Measurements from ENCODE around the gene CABP2. TPM values are rescaled to one million over a fixed set of nuclear protein-coding genes. Genes with fewer than 3 reads are reported as not detected.

CABP2 gene
- total and polyA plus RNA-seq, 10 of the 15 experiments (the other 5 are each of a cell fraction or from before 2014, with no cell fraction given), result not detected

DNA sequence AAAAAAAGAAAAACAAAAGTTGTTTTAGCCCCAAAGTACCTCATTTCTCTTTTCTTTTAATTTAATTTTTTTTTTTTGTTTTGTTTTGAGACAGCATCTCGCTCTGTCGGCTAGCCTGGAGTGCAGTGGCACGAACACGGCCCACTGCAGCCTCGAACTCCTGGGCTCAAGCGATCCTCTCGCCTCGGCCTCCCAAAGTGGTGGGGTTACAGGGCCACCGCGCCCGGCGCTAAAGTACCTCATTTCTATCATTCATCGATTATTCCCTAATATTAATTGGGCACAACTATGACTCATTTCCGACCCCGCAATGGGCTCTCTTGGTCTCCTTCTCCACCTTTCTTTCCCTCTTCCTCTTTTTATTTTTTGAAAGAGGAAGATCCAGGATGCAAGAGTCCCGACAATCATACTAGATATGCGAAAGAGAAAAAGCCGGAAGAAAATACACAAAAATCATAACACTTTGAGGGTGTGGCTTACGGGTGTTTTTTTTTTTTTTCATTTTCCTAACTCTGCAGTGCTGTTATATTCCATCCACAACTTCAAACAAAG, 40.9 kb downstream of the CABP2 start:
- FAIRE-seq (no peak), ATAC-seq (no peak), DNase-seq (ENCODE audit: low read depth, low spot score) (no peak)
- CTCF ChIA-PET, result interaction anchor here (0.6 to 6.7 kb wide), 8 partner anchors 13 to 1170 kb away, joined by 3 to 37 read pairs (median 4); partner anchors contain the start of genes PPP1CA, PTPRCAP, TBC1D10C and TMEM134
- Histone ChIP-seq H2AFZ (ENCODE audit: control insufficient read depth, low read depth, low read length) (peak overlapping the region; percentile 74), H3K4me1 (ENCODE audit: control insufficient read depth, insufficient read depth, low read length) (peaks cover 35% of the 10 kb centered on the region), H3K4me3 (peak overlapping the region; percentile 67), H4K20me1 (ENCODE audit: control insufficient read depth, insufficient read depth) (no peaks in the 10 kb centered on the region), H3K79me2 (ENCODE audit: control insufficient read depth, insufficient read depth, low read length) (peaks cover 30% of the 10 kb centered on the region), H3K27ac (ENCODE audit: control insufficient read depth, insufficient read depth) (peak overlapping the region; percentile 70), H3K9me3 (replicated peaks; ENCODE audit: control insufficient read depth, insufficient read depth, low read length) (no peaks in the 10 kb centered on the region), H3K36me3 (ENCODE audit: control insufficient read depth in 2 of 2, insufficient read depth in 2 of 2, low read length in 1 of 2) (no peaks in the 10 kb centered on the region; a peak in 1 of 4 replicates), H3K9ac (ENCODE audit: control insufficient read depth, insufficient read depth, low read length) (peak overlapping the region; percentile 76), H3K4me2 (ENCODE audit: control insufficient read depth, insufficient read depth) (peak overlapping the region; percentile 80), H3K27me3 (replicated peaks in 1 of 2; ENCODE audit: control insufficient read depth in 2 of 2, insufficient read depth in 2 of 2, low read length in 1 of 2) (no peaks in the 10 kb centered on the region)
- WGBS (ENCODE audit: insufficient coverage, insufficient replicate concordance, low lambda C conversion rate, missing lambda C conversion rate), result under 1% methylated on average over 19 of the region's 19 CpGs
- SMC1A ChIA-PET (ENCODE audit: uncharacterized antibody, unreplicated experiment), result interaction anchor here (0.8 to 6.2 kb wide), 5 partner anchors 14 to 81 kb away, joined by 4 to 43 read pairs (median 4); partner anchors contain the start of genes PPP1CA, PTPRCAP and TMEM134
- POLR2A ChIA-PET, result interaction anchor here (0.7 to 6.8 kb wide), 11 partner anchors 14 to 127 kb away, joined by 3 to 112 read pairs (median 4); partner anchors contain the start of genes PPP1CA, PTPRCAP, TBC1D10C and TMEM134
- RAD21 ChIA-PET (ENCODE audit: unreplicated experiment), result interaction anchor here (0.6 to 6.9 kb wide), 9 partner anchors 14 to 129 kb away, joined by 3 to 95 read pairs (median 4); partner anchors contain the start of genes PITPNM1, POLD4, PPP1CA and PTPRCAP
- TSS peak; percentile 91 for BruUV-seq (replicated peaks)
- intact Hi-C loops (cut with micrococcal nuclease; ENCODE audit: unreplicated experiment), result loop anchor here (2.0 to 10.0 kb wide), 2 partner anchors 80 to 218 kb away; partner anchors contain the start of gene GRK2
- in situ Hi-C loops (cut with MboI), result no loop called here
- TF ChIP-seq, protein P1, sequence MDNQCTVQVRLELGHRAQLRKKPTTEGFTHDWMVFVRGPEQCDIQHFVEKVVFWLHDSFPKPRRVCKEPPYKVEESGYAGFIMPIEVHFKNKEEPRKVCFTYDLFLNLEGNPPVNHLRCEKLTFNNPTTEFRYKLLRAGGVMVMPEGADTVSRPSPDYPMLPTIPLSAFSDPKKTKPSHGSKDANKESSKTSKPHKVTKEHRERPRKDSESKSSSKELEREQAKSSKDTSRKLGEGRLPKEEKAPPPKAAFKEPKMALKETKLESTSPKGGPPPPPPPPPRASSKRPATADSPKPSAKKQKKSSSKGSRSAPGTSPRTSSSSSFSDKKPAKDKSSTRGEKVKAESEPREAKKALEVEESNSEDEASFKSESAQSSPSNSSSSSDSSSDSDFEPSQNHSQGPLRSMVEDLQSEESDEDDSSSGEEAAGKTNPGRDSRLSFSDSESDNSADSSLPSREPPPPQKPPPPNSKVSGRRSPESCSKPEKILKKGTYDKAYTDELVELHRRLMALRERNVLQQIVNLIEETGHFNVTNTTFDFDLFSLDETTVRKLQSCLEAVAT (IDR thresholded peaks at IDR 0.05), result 0 out of 2 replicates have a peak, but pooled peaks have one; percentile 24
- TF ChIP-seq NBN (IDR thresholded peaks at IDR 0.05) (no peak), REST (IDR thresholded peaks at IDR 0.05; ENCODE audit: low read depth, low read length) (no peak), TBL1XR1 (IDR thresholded peaks at IDR 0.05; ENCODE audit: low read depth, low read length) (no peak), YBX1 (IDR thresholded peaks at IDR 0.05) (no peak), NKRF (conservative IDR thresholded peaks at IDR 0.05) (no peak), POLR2AphosphoS2 (IDR thresholded peaks at IDR 0.05; ENCODE audit: low read depth, low read length) (no peak), CREB1 (IDR thresholded peaks at IDR 0.05; ENCODE audit: low read depth) (no peak), MXI1 (IDR thresholded peaks at IDR 0.05; ENCODE audit: low read depth, low read length) (no peak), HDAC6 (IDR thresholded peaks at IDR 0.05; ENCODE audit: unreplicated experiment) (no peak), GABPA (IDR thresholded peaks at IDR 0.05; ENCODE audit: low read depth) (no peak), IRF4 (IDR thresholded peaks at IDR 0.05; ENCODE audit: low read depth, low read length) (no peak), CBX5 (IDR thresholded peaks at IDR 0.05; ENCODE audit: low read depth) (no peak), NFIC (IDR thresholded peaks at IDR 0.05; ENCODE audit: low read depth, low read length) (no peak), MTA2 (IDR thresholded peaks at IDR 0.05; ENCODE audit: low read depth) (peak; percentile 53), NR2F1 (conservative IDR thresholded peaks at IDR 0.05) (peak; percentile 28; the same call in 1 of the 2 replicates), TCF7 (IDR thresholded peaks at IDR 0.05; ENCODE audit: borderline replicate concordance) (no peak), RUNX3 (IDR thresholded peaks at IDR 0.05; ENCODE audit: low read length) (no peak), ZNF24 (IDR thresholded peaks at IDR 0.05) (no peak)
